Stimulated activated CD4-positive, alpha-beta T cell treated with anti-CD3 and anti-CD28 coated beads, Interleukin-4, amount 100 ng/mL, for 4 hours (primary cell): ENCODE measurements around the gene NAIF1.

Experiments
- DNase-seq, 2 experiments: peaks; one replicate each; pipeline ENCODE4 v3.0.0-alpha.2; 2020

Gene NAIF1

DNA sequence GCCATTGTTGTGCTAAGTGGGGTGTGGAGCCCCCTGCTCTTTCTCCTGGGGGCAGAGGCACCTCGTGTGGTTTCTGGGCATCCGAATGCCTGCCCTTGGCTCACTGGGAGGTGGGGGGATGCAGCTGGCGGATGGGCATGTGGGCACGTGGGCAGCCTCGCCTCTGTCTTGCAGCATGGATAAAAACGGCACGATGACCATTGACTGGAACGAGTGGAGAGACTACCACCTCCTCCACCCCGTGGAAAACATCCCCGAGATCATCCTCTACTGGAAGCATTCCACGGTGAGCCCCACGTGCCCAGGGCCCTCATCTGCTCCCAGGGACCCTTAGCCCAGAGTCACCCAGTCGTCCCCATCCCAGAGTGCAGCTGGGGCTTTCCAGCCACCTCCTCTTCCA is 35.1 kb upstream of the NAIF1 start:
- DNase-seq: no peak

DNA sequence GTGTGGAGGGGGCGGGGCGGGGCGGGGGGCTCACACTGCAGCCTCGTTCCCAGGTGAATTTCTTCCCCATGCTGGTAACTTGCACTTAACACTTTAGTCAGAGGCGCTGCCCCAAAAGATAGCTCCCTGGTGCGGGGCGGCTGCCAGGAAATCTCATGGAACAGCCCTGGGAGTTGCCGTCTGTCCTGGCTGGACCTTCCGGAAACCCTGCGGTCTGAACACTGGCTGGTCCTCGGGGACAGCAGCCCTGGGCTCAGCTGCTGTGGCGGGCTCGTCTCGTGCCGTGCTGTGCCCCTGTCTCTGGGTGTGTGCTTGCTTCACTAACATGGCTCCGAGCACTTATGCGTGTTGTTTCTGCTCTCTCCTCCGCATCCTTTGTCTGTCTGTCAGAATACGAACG is 34.6 kb upstream of the NAIF1 start:
- DNase-seq: no peak

- DNase-seq: no peak
Observed at GRCh38 chr9:128101231-128101661, 34.1 kb upstream of the NAIF1 start.

GRCh38 chr9:128100581-128100980 is 33.5 kb upstream of the NAIF1 start:
- DNase-seq: no peak

GRCh38 chr9:128099932-128100491 is 32.9 kb upstream of the NAIF1 start:
- no peak for DNase-seq

- DNase-seq: no peak
Observed at GRCh38 chr9:128099231-128099931, 32.3 kb upstream of the NAIF1 start.

DNA sequence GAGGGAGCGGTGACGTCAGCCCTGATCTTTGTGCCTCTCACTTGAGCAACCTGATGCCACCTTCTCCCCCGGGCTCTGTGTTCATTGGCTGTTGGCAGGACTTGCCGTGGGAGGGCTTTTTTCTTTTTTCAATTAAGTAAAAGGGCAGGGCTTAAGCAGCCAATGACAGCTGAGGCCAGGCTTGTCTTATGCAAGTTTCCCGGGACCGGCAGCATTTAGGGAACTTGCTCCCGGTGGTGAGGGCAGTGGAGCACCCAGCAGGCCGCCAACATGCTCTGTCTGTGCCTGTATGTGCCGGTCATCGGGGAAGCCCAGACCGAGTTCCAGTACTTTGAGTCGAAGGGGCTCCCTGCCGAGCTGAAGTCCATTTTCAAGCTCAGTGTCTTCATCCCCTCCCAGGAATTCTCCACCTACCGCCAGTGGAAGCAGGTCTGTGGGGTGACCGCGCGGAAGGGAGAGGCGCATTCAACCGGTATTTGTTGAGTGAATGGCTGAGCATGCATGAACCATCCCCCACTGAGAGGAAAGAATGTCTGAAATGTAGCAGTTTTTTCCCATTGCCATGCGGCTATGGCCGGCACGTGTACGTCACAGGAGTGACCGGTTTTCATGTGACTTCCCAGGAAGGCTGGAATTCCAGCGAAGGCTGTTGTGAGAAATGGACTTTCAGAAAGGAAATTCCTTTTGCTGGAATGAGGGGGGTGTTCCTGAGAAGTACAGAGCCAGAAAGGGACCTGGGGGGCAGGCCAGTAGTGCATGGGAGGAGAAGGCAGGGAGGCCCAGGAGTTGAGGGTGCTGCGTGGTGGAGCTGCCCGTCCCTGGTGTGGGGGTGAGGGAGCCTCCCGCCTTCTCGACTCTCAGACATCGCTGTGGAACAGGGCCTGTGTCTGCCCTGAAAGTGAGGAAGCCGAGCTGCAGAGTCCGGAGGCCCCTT is 31.4 kb upstream of the NAIF1 start:
- DNase-seq: peak; percentile 63 to 77

- no peak for DNase-seq
Observed at GRCh38 chr9:128097543-128098296, 30.6 kb upstream of the NAIF1 start.

DNA sequence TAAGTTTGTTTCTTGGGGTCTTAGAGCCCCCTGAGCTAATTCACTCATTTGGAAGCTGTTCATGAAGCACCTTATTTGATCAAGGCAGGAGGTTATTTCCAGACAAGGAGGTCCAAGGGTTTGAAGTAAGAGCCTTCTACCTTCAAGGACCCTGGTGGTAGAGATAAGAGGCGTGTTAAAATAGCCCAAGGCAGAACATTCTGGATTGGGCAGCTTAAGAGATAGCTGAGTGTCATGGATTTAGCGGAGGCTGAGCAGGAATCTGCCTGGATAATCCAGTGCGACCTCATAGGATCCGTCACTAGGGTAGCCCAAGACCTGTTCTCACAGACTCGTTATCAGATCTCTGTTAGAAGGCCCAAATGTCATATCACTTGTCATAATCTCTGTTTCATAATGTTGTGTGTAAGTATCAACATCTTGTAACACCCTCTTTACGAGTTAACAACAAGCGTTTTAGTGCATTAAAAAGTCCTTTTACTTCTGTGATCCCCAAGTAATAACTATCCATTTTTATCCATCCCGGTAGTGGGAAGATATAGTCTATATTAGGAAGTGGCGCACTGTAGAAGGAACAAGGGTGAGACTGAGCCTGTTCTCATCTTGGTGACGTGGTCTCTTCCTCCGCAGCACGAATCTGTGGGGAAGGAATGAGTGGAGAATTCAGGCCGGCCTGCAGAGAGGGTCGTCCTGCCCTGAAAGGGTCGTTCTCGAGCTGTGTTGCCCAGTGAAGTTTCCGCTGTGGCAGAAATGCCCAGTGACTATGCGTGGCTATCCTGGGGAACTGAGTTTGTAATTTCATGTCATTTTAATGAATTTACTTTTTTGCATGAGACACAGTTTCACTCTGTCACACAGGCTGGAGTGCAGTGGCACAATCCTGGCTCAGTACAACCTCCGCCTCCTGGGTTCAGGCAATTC is 29.8 kb upstream of the NAIF1 start:
- DNase-seq: no peak

- DNase-seq: no peak
Observed at GRCh38 chr9:128094950-128095544, 27.9 kb upstream of the NAIF1 start.

- DNase-seq: peak; percentile 67 to 84
Observed at GRCh38 chr9:128094166-128094949, 27.2 kb upstream of the NAIF1 start.

- DNase-seq: no peak
Observed at GRCh38 chr9:128093011-128093410, 25.9 kb upstream of the NAIF1 start.

- no peak for DNase-seq
Observed at GRCh38 chr9:128092199-128092977, 25.3 kb upstream of the NAIF1 start.

GRCh38 chr9:128091571-128091970 is 24.5 kb upstream of the NAIF1 start:
- no peak for DNase-seq

GRCh38 chr9:128091144-128091543 is 24.0 kb upstream of the NAIF1 start:
- no peak for DNase-seq

- DNase-seq: no peak
Observed at GRCh38 chr9:128089299-128089698, 22.2 kb upstream of the NAIF1 start.

DNA sequence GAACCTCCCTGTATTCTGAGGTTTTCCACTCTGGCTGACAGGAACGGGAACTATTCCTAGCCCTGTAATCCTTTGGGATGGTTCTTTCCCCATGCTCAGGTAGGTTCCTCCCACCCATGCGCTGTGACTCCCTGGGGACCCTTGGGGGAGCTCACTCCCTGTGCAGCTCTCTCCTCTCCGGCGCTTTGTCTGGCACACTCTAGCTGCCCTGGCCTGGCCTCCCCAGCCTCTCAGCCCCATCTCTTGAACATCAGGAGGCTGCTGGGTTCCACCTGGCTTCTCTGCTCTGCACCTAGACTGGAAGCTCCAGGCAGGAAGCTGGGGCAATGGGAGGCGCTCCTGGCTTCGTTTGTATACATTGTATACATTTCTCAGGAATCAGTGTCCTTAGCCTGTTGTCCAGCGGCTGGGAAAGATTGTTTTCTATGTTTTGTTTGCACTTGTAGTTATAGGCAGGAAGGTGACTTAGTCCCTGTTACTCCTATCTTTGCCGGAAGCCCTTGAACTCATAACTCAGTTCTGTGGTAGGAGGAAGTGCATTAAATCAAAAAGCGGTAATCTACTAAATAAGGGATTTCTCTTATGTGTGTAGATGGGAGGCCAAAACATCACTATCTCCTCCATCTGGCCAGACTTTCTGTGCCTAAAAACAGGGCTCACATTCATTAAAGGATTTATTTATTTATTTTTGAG is 21.3 kb upstream of the NAIF1 start:
- no peak for DNase-seq

GRCh38 chr9:128087262-128087661 is 20.1 kb upstream of the NAIF1 start:
- no peak for DNase-seq

- no peak for DNase-seq
Observed at GRCh38 chr9:128085943-128086342, 18.8 kb upstream of the NAIF1 start.
